Measurements from ENCODE around the gene POC1A.

The POC1A gene

DNA sequence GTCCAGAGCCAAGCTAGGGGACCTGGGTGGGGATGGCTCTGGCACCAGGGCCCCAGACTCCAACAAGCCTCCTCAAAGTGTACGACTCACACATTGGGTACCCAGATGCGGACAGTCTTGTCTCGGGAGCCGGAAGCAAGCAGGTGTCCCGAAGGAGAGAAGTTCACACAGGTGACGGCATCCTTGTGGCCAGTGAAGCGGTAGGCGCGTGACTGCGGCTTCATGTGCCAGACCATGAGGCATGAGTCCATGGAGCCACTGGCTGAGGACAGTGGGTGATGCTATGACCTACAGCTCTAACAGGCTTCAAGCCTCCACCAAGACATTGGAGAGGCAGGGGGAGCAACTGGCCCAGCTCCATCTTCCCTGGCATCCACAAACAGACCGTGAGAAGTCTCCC is 4.5 kb downstream of the POC1A start:
- TF ChIP-seq, protein P1, sequence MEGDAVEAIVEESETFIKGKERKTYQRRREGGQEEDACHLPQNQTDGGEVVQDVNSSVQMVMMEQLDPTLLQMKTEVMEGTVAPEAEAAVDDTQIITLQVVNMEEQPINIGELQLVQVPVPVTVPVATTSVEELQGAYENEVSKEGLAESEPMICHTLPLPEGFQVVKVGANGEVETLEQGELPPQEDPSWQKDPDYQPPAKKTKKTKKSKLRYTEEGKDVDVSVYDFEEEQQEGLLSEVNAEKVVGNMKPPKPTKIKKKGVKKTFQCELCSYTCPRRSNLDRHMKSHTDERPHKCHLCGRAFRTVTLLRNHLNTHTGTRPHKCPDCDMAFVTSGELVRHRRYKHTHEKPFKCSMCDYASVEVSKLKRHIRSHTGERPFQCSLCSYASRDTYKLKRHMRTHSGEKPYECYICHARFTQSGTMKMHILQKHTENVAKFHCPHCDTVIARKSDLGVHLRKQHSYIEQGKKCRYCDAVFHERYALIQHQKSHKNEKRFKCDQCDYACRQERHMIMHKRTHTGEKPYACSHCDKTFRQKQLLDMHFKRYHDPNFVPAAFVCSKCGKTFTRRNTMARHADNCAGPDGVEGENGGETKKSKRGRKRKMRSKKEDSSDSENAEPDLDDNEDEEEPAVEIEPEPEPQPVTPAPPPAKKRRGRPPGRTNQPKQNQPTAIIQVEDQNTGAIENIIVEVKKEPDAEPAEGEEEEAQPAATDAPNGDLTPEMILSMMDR (IDR thresholded peaks at IDR 0.05; ENCODE audit: low read depth, low read length): no peak
- no peak overlapping the region for H3K4me3 ChIP-seq (ENCODE audit: low read depth, low read length)

DNA sequence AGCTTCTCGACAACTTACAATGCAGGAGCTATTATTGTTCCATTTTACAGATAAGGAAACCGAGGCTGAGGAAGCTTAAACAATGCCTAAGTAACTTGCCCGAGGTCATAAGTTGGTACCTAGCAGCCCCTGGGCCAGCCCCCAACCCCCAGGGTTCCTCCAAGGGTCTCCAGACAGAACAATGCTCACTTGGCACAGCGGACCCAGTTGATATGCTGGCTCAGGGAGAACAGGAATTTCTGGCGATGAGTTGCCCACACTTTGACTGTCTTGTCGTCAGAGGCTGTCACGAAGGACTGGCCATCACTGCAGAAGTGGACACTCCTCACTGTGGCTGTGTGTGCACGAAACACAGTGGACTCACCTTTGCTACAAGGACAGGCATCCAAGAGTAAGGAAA is 5.2 kb downstream of the POC1A start:
- no peak overlapping the region for H3K4me3 ChIP-seq (ENCODE audit: low read depth, low read length)
- TF ChIP-seq, protein P1 (IDR thresholded peaks at IDR 0.05; ENCODE audit: low read depth, low read length): no peak

DNA sequence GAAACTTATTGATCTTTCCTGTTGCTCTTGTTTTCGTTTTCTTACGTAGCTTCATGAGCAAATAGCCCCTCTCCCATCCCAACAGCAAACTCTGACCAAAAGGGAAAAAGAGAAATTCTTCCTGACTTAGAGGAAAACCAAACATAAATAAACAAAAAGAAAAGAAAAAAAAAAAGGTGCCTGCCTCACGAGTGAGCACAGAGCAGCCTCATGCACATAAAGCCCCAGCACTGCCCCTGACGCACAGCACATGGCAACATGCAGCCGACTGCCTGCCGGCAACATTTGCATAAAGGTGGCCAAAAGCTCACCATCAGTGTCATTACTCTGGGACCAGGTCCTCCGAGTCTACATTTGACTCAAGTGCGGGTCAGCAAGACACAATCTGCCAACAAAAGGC is 6.4 kb downstream of the POC1A start:
- no peak overlapping the region for H3K4me3 ChIP-seq (ENCODE audit: low read depth, low read length)
- TF ChIP-seq, protein P1 (IDR thresholded peaks at IDR 0.05; ENCODE audit: low read depth, low read length): no peak

DNA sequence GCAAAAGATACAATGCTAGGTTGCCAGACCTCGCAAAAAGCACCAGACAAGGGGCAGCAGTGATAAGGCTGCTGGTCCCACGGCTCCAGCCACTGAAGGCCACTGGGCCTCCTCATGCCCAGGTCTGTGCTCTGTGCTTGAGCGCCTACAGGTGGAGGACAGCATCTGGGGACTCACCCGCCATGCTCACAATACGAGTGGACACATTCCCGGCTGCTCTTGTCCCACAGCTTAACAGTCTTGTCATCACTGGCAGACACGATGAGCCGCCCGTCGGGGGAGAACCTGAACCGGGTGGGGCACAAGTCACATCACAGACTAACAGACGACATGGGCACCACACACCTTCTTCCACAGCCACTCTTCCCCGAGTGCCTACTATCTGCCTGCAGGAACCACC is 7.4 kb downstream of the POC1A start:
- H3K4me3 ChIP-seq (ENCODE audit: low read depth, low read length): no peak overlapping the region
- TF ChIP-seq, protein P1 (IDR thresholded peaks at IDR 0.05; ENCODE audit: low read depth, low read length): no peak

DNA sequence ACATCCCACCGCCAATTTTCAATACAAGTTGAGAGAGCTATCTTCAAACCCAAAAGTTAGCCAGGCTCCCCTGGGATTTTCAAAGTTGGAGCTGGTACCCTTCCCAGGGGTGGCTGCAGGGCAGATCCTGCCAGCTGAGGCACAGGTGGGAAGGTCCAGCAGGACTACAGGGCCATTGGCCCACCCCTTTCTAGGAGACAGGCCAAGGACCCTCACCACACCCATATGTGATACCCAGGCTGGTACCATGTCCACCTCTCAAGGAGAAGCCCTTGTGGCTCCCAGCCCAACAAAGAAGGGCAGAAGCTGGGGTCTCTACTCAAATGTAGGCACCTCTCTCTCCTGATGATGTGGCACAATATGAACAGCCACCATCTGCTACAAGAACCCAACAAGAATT is 8.0 kb downstream of the POC1A start:
- TF ChIP-seq, protein P1 (IDR thresholded peaks at IDR 0.05; ENCODE audit: low read depth, low read length): no peak
- no peak overlapping the region for H3K4me3 ChIP-seq (ENCODE audit: low read depth, low read length)

DNA sequence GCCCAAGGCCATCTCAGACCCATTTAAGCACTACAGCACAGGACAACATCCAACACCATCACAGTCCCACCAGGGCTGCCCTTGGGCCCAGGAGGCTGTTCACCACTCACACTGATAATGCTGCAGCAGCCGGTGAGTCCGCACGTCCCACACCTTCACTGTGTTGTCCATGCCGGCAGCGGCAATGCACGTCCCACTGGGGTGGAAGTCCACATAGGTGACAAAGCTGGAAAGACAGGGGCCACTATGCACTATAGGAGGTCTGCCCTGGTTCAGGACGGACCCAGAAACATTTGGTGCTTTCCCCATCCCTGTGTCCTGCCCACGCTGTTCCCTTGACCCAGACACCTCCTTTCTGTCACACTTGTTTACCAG is 8.5 kb downstream of the POC1A start:
- TF ChIP-seq, protein P1 (IDR thresholded peaks at IDR 0.05; ENCODE audit: low read depth, low read length): no peak
- H3K4me3 ChIP-seq (ENCODE audit: low read depth, low read length): no peak overlapping the region

DNA sequence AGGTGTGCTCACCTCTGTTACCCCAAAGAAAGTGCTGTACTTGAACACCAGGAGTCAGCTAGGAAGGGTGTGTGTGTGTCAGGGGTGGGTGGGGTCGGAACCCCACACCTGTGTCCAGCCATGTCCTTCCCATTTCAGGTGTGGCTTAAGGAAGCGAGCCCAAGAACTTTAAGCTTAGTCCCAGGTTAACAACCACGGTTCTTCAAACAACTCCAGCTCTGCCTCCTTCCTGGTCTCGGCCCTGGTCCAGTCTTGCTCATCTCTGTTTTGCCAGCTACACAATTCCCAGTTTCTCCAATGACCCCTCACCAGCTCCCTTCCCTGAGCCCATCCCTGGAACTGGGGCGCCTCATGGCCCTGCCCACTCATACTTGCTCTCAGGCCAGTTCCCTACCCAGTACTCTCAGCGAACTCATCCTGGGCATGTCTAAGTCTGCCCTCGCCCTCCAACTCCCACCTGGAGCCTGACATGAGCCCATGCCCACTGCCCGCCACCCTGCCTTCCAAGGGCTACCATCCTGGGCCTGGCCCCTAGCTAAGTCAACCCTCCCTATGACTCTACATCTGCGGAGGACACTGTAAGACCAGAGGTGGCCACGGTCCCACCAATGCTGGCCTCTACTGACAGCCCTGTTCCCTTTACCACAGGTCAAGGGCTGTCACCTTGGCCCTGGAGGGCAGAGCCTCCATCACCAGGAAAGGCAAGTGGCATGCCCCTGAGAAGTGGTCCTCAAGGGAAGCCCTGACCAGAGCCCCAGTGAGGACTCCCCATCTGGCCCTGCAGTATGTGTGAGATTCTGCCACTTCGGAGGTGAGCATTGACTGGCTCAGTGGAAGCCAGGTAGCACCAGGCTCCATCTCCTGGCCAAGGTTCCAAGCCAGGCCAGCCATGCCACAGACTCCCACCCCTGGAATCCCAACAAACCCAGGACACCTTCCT is 9.2 kb downstream of the POC1A start:
- TF ChIP-seq, protein P1 (IDR thresholded peaks at IDR 0.05; ENCODE audit: low read depth, low read length): no peak
- H3K4me3 ChIP-seq (ENCODE audit: low read depth, low read length): no peak overlapping the region

Data from WI38 (cell line).